HG03571 (cell line): ENCODE measurements around the gene INTS1.
"Not testable (repeated sequence)": the region's sequence is repeated elsewhere in the genome, so short reads cannot be mapped to it uniquely, and the experiment has no call there.

ENCODE experiments used
- ATAC-seq: cut with Tn5 transposase; IDR thresholded peaks from one replicate; pipeline ENCODE4 v1.9.1; 2021; ENCODE audit not compliant: unreplicated experiment

The INTS1 gene

GRCh38 chr7:1447551-1448244 is 56.5 kb downstream of the INTS1 start:
- ATAC-seq: no peak

- ATAC-seq: no peak
These were observed 57.1 kb downstream of the INTS1 start for GRCh38 chr7:1447112-1447511.

GRCh38 chr7:1446620-1447032 is 57.6 kb downstream of the INTS1 start:
- ATAC-seq: no peak

GRCh38 chr7:1446026-1446425 is 58.2 kb downstream of the INTS1 start:
- not testable (repeated sequence) for ATAC-seq

GRCh38 chr7:1445341-1445740 is 58.8 kb downstream of the INTS1 start:
- no peak for ATAC-seq

GRCh38 chr7:1444925-1445322 is 59.3 kb downstream of the INTS1 start:
- ATAC-seq: no peak

- no peak for ATAC-seq
These were observed 59.8 kb downstream of the INTS1 start for GRCh38 chr7:1444214-1444924.

- not testable (repeated sequence) for ATAC-seq
These were observed 60.5 kb downstream of the INTS1 start for GRCh38 chr7:1443587-1444200.

GRCh38 chr7:1442355-1443124 is 61.6 kb downstream of the INTS1 start:
- no peak for ATAC-seq

GRCh38 chr7:1441615-1442354 is 62.4 kb downstream of the INTS1 start:
- ATAC-seq: no peak

GRCh38 chr7:1440620-1441019 is 63.6 kb downstream of the INTS1 start:
- no peak for ATAC-seq

- no peak for ATAC-seq
These were observed 64.5 kb downstream of the INTS1 start for GRCh38 chr7:1439373-1440363.

GRCh38 chr7:1438821-1439220 is 65.4 kb downstream of the INTS1 start:
- ATAC-seq: no peak

- no peak for ATAC-seq
These were observed 66.0 kb downstream of the INTS1 start for GRCh38 chr7:1438208-1438607.

GRCh38 chr7:1437155-1437880 is 66.9 kb downstream of the INTS1 start:
- ATAC-seq: no peak

- ATAC-seq: no peak
These were observed 67.6 kb downstream of the INTS1 start for GRCh38 chr7:1436608-1437007.

- ATAC-seq: no peak
These were observed 69.1 kb downstream of the INTS1 start for GRCh38 chr7:1434891-1435670.

GRCh38 chr7:1434165-1434718 is 69.9 kb downstream of the INTS1 start:
- ATAC-seq: no peak
